GM19328 (cell line): ENCODE data around the gene CACNA2D1.

ENCODE experiments used
- ATAC-seq: cut with Tn5 transposase; IDR thresholded peaks from one replicate; pipeline ENCODE4 v1.9.1; 2021; ENCODE audit warnings: mild to moderate bottlenecking, moderate library complexity; ENCODE audit not compliant: unreplicated experiment

CACNA2D1 gene

GRCh38 chr7:82056282-82056681 lies 387.3 kb downstream of the CACNA2D1 start:
- no peak for ATAC-seq

- no peak for ATAC-seq
Observed at GRCh38 chr7:82054544-82054943, 389.0 kb downstream of the CACNA2D1 start.

- no peak for ATAC-seq
Observed at GRCh38 chr7:82053453-82054032, 390.0 kb downstream of the CACNA2D1 start.

GRCh38 chr7:82051601-82052000 lies 392.0 kb downstream of the CACNA2D1 start:
- ATAC-seq = no peak

- ATAC-seq = no peak
Observed at GRCh38 chr7:82050792-82051191, 392.8 kb downstream of the CACNA2D1 start.

- no peak for ATAC-seq
Observed at GRCh38 chr7:82049891-82050533, 393.6 kb downstream of the CACNA2D1 start.

- no peak for ATAC-seq
Observed at GRCh38 chr7:82049442-82049841, 394.1 kb downstream of the CACNA2D1 start.

- ATAC-seq = no peak
Observed at GRCh38 chr7:82044497-82045080, 399.0 kb downstream of the CACNA2D1 start.

GRCh38 chr7:82039621-82040020 lies 404.0 kb downstream of the CACNA2D1 start:
- no peak for ATAC-seq

GRCh38 chr7:82036146-82036886 lies 407.3 kb downstream of the CACNA2D1 start:
- ATAC-seq = no peak

- ATAC-seq = no peak
Observed at GRCh38 chr7:82035456-82035855, 408.1 kb downstream of the CACNA2D1 start.

- ATAC-seq = no peak
Observed at GRCh38 chr7:82032901-82033300, 410.7 kb downstream of the CACNA2D1 start.

GRCh38 chr7:82029236-82029913 lies 414.2 kb downstream of the CACNA2D1 start:
- no peak for ATAC-seq

GRCh38 chr7:82028097-82028496 lies 415.5 kb downstream of the CACNA2D1 start:
- no peak for ATAC-seq

- no peak for ATAC-seq
Observed at GRCh38 chr7:82021713-82022112, 421.9 kb downstream of the CACNA2D1 start.

GRCh38 chr7:82021036-82021435 lies 422.5 kb downstream of the CACNA2D1 start:
- ATAC-seq = no peak

- ATAC-seq = no peak
Observed at GRCh38 chr7:82019551-82020475, 423.8 kb downstream of the CACNA2D1 start.

GRCh38 chr7:82018226-82018625 lies 425.4 kb downstream of the CACNA2D1 start:
- no peak for ATAC-seq

- ATAC-seq = no peak
Observed at GRCh38 chr7:82017334-82017943, 426.1 kb downstream of the CACNA2D1 start.

- no peak for ATAC-seq
Observed at GRCh38 chr7:82015751-82016150, 427.8 kb downstream of the CACNA2D1 start.
